ENCODE data around the gene CIC.

DNA sequence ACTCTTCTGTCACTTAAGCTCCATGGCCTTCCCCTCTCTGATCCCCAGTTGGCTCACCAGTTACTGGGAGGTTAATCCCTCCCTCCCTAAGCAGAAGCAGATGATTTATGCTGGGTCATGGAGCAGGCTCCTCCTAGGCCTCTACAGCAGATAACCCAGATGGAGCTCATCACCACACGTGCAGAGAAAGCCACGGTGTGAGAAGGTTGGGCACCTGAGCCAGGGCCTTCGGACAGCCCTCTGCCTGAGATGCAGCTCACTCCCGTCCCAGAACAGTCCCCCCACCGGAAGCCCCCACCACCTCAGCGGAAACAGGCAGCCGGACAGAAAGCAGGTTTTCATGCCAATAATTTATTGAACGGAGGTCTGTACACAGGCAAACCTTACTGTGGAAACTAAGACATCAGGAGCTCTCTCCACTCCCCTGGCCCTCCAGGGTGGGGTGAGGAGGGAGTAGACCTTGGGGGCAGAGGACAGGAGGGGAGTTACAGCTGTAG is 39.1 kb upstream of the CIC start:
- TF ChIP-seq, protein P1, sequence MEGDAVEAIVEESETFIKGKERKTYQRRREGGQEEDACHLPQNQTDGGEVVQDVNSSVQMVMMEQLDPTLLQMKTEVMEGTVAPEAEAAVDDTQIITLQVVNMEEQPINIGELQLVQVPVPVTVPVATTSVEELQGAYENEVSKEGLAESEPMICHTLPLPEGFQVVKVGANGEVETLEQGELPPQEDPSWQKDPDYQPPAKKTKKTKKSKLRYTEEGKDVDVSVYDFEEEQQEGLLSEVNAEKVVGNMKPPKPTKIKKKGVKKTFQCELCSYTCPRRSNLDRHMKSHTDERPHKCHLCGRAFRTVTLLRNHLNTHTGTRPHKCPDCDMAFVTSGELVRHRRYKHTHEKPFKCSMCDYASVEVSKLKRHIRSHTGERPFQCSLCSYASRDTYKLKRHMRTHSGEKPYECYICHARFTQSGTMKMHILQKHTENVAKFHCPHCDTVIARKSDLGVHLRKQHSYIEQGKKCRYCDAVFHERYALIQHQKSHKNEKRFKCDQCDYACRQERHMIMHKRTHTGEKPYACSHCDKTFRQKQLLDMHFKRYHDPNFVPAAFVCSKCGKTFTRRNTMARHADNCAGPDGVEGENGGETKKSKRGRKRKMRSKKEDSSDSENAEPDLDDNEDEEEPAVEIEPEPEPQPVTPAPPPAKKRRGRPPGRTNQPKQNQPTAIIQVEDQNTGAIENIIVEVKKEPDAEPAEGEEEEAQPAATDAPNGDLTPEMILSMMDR (IDR thresholded peaks at IDR 0.05), result no peak
- no peak for TF ChIP-seq POLR2A (IDR thresholded peaks at IDR 0.05)
